ENCODE measurements around the gene IGSF23. TPM values are rescaled to one million over a fixed set of nuclear protein-coding genes. Genes with fewer than 3 reads are reported as not detected.

The IGSF23 gene
- total and polyA plus RNA-seq, 2 of the 13 experiments (the other 11 are each of a cell fraction or from before 2014, with no cell fraction given), result 2.3 to 8.8 TPM

DNA sequence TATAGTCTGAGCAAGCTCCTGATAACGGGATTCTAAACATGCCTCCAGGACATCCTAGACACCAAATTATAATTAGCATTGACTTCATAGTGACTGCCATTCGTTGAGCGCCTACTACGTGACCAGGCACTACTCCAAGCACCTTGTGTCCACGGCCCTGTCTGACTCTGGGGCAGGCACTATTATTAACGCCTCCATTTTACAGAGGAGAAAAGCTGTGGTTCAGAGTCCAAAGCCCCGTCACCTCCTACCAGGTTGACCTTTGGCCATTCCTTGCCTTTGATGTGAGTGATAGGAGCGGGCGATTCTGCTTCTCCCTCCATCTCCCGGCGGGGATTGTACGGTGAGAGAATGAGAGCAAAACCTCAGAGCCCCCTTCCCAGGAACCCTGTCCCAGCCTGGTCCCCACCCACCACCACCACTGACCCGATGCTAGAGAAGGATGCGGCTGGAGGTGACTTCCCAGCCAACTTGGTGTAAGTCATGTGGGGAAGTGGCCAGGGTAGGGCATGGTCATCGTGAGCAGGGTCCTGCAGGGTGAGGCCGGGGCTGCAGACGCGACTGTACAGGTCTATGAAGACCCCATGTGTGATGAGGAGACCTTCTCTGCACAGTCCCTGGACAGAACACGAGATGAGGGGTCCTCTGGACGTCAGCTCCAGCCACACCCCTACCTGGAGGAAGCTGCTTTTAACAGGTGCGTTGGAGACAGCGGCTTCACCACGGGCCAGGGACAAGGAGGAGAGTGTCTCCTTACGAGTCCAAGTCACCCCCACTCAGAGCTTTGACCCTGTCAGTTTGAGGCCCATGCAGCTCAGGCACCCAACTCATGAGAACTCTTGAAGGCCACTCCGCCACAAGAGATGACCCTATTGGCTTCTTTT, at the start of gene IGSF23 (continued):
- TF ChIP-seq HOXA5 (CRISPR knock-in tag; IDR thresholded peaks at IDR 0.05), result 0 out of 2 replicates have a peak, but pooled peaks have one; percentile 25
- no peak for TF ChIP-seq ZNF549 (CRISPR knock-in tag; IDR thresholded peaks at IDR 0.05)
- no peak for TF ChIP-seq ZNF879 (CRISPR knock-in tag; IDR thresholded peaks at IDR 0.05)
- no peak for TF ChIP-seq NAIF1 (CRISPR knock-in tag; IDR thresholded peaks at IDR 0.05; ENCODE audit: borderline replicate concordance)
- TF ChIP-seq NR2C2 (CRISPR knock-in tag; IDR thresholded peaks at IDR 0.05; ENCODE audit: borderline replicate concordance), result peak; percentile 77
- no peak for TF ChIP-seq ATF7 (IDR thresholded peaks at IDR 0.05)
- TF ChIP-seq ATF7 (CRISPR knock-in tag; IDR thresholded peaks at IDR 0.05), result no peak; the same call in 1 of the 2 replicates
- TF ChIP-seq FOXK1 (CRISPR knock-in tag; IDR thresholded peaks at IDR 0.05; ENCODE audit: borderline replicate concordance, low read depth), result no peak
- TF ChIP-seq SCMH1 (CRISPR knock-in tag; IDR thresholded peaks at IDR 0.05; ENCODE audit: borderline replicate concordance), result no peak
- TF ChIP-seq ATF1 (CRISPR knock-in tag; IDR thresholded peaks at IDR 0.05), result no peak; the same call in 1 of the 2 replicates
- TF ChIP-seq, protein P1, sequence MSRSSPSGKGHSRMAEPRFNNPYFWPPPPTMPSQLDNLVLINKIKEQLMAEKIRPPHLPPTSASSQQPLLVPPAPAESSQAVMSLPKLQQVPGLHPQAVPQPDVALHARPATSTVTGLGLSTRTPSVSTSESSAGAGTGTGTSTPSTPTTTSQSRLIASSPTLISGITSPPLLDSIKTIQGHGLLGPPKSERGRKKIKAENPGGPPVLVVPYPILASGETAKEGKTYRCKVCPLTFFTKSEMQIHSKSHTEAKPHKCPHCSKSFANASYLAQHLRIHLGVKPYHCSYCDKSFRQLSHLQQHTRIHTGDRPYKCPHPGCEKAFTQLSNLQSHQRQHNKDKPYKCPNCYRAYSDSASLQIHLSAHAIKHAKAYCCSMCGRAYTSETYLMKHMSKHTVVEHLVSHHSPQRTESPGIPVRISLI (CRISPR knock-in tag; IDR thresholded peaks at IDR 0.05; ENCODE audit: borderline replicate concordance), result peak; percentile 61; the same call in 1 of the 2 replicates
- no peak; the same call in 1 of the 2 replicates for TF ChIP-seq ZNF83 (CRISPR knock-in tag; IDR thresholded peaks at IDR 0.05; ENCODE audit: borderline replicate concordance)
- TF ChIP-seq, protein P2, sequence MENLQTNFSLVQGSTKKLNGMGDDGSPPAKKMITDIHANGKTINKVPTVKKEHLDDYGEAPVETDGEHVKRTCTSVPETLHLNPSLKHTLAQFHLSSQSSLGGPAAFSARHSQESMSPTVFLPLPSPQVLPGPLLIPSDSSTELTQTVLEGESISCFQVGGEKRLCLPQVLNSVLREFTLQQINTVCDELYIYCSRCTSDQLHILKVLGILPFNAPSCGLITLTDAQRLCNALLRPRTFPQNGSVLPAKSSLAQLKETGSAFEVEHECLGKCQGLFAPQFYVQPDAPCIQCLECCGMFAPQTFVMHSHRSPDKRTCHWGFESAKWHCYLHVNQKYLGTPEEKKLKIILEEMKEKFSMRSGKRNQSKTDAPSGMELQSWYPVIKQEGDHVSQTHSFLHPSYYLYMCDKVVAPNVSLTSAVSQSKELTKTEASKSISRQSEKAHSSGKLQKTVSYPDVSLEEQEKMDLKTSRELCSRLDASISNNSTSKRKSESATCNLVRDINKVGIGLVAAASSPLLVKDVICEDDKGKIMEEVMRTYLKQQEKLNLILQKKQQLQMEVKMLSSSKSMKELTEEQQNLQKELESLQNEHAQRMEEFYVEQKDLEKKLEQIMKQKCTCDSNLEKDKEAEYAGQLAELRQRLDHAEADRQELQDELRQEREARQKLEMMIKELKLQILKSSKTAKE (CRISPR knock-in tag; IDR thresholded peaks at IDR 0.05; ENCODE audit: borderline replicate concordance), result no peak
- peak; percentile 48; the same call in 1 of the 2 replicates for TF ChIP-seq KDM4B (CRISPR knock-in tag; IDR thresholded peaks at IDR 0.05)
- TF ChIP-seq ZIK1 (CRISPR knock-in tag; IDR thresholded peaks at IDR 0.05; ENCODE audit: borderline replicate concordance, low read depth), result no peak
- TF ChIP-seq, protein P3, sequence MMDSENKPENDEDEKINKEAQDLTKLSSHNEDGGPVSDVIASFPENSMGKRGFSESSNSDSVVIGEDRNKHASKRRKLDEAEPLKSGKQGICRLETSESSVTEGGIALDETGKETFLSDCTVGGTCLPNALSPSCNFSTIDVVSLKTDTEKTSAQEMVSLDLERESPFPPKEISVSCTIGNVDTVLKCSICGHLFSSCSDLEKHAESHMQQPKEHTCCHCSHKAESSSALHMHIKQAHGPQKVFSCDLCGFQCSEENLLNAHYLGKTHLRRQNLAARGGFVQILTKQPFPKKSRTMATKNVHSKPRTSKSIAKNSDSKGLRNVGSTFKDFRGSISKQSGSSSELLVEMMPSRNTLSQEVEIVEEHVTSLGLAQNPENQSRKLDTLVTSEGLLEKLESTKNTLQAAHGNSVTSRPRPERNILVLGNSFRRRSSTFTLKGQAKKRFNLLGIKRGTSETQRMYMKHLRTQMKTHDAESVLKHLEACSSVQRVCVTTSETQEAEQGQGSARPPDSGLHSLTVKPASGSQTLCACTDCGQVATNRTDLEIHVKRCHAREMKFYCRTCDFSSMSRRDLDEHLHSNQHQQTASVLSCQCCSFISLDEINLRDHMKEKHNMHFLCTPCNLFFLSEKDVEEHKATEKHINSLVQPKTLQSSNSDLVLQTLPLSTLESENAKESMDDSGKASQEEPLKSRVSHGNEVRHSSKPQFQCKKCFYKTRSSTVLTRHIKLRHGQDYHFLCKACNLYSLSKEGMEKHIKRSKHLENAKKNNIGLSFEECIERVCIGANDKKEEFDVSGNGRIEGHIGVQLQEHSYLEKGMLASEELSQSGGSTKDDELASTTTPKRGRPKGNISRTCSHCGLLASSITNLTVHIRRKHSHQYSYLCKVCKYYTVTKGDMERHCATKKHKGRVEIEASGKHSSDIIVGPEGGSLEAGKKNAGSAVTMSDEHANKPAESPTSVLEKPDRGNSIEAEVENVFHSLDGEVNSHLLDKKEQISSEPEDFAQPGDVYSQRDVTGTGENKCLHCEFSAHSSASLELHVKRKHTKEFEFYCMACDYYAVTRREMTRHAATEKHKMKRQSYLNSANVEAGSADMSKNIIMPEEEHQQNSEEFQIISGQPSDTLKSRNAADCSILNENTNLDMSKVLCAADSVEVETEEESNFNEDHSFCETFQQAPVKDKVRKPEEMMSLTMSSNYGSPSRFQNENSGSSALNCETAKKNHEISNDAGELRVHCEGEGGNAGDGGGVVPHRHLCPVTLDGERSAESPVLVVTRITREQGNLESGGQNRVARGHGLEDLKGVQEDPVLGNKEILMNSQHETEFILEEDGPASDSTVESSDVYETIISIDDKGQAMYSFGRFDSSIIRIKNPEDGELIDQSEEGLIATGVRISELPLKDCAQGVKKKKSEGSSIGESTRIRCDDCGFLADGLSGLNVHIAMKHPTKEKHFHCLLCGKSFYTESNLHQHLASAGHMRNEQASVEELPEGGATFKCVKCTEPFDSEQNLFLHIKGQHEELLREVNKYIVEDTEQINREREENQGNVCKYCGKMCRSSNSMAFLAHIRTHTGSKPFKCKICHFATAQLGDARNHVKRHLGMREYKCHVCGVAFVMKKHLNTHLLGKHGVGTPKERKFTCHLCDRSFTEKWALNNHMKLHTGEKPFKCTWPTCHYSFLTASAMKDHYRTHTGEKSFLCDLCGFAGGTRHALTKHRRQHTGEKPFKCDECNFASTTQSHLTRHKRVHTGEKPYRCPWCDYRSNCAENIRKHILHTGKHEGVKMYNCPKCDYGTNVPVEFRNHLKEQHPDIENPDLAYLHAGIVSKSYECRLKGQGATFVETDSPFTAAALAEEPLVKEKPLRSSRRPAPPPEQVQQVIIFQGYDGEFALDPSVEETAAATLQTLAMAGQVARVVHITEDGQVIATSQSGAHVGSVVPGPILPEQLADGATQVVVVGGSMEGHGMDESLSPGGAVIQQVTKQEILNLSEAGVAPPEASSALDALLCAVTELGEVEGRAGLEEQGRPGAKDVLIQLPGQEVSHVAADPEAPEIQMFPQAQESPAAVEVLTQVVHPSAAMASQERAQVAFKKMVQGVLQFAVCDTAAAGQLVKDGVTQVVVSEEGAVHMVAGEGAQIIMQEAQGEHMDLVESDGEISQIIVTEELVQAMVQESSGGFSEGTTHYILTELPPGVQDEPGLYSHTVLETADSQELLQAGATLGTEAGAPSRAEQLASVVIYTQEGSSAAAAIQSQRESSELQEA (CRISPR knock-in tag; IDR thresholded peaks at IDR 0.05; ENCODE audit: not compliant biosample characterization), result no peak
- no peak for TF ChIP-seq RFXANK (CRISPR knock-in tag; IDR thresholded peaks at IDR 0.05)
